ENCODE results near the gene NOP16. TPM values are rescaled to one million over a fixed set of nuclear protein-coding genes. Genes with fewer than 3 reads are reported as not detected.

NOP16 gene
- total RNA-seq, 4 donors from 2014 or later, result 7.5 to 8.4 (median 8.2) TPM

- H3K4me1 ChIP-seq, result no peaks in the 10 kb centered on the region
- TF ChIP-seq POLR2A (IDR thresholded peaks at IDR 0.05), result no peak
- TF ChIP-seq, protein P1, sequence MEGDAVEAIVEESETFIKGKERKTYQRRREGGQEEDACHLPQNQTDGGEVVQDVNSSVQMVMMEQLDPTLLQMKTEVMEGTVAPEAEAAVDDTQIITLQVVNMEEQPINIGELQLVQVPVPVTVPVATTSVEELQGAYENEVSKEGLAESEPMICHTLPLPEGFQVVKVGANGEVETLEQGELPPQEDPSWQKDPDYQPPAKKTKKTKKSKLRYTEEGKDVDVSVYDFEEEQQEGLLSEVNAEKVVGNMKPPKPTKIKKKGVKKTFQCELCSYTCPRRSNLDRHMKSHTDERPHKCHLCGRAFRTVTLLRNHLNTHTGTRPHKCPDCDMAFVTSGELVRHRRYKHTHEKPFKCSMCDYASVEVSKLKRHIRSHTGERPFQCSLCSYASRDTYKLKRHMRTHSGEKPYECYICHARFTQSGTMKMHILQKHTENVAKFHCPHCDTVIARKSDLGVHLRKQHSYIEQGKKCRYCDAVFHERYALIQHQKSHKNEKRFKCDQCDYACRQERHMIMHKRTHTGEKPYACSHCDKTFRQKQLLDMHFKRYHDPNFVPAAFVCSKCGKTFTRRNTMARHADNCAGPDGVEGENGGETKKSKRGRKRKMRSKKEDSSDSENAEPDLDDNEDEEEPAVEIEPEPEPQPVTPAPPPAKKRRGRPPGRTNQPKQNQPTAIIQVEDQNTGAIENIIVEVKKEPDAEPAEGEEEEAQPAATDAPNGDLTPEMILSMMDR (IDR thresholded peaks at IDR 0.05), result no peak
- peaks cover 0 to 79% (median 0%) of the 10 kb centered on the region in 3 donors for H3K36me3 ChIP-seq
- H3K27ac ChIP-seq, result no peak overlapping the region
- no peak for DNase-seq
- H3K4me3 ChIP-seq, result no peak overlapping the region
- no peaks in the 10 kb centered on the region for H3K9me3 ChIP-seq
- no peaks in the 10 kb centered on the region for H3K27me3 ChIP-seq
Observed at GRCh38 chr5:176353533-176353932, 34.9 kb downstream of the NOP16 start.

DNA sequence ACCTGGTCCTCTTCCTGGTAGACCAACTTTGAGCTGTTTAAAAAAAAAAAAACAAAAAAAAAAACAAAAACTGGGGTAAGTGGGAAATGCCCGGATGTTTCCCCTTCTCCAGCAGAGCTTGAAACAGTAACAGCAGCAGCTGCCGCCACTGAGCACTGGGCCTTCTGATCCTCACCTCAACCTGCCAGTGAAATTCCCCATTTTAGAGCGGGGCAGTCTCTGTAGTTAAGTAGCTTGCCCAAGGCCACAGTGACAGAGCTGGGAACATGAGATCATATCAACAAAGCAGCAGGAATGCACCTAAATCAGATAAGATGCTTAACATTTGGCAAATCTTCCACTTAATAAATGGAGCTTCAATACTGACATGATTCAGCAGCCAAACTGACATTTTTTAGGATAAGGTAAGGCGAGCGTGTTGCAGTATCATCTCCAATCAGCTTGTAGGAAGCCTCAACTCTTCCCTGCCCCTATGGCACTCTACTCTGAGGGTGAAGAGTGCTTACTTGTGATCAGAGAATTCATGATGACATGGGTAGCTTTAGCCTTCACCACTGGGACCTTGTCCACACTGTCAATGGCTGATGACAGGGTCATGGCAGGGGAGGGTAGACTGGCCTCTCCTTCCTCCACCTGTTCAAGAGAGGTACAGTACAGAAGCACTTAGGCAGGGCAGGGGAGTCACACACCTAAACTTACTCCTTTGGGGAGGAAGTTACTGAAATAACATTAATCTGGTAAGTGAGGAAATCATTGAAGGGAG lies 36.1 kb downstream of the NOP16 start:
- Histone ChIP-seq H3K36me3 (peaks cover 0 to 83% (median 0%) of the 10 kb centered on the region in 3 donors), H3K4me3 (no peak overlapping the region), H3K27ac (no peak overlapping the region), H3K27me3 (no peaks in the 10 kb centered on the region), H3K9me3 (no peaks in the 10 kb centered on the region), H3K4me1 (no peaks in the 10 kb centered on the region)
- TF ChIP-seq, protein P1 (IDR thresholded peaks at IDR 0.05), result no peak
- TF ChIP-seq POLR2A (IDR thresholded peaks at IDR 0.05), result no peak
- DNase-seq, result no peak

- H3K36me3 ChIP-seq, result peaks cover 0 to 96% (median 0%) of the 10 kb centered on the region in 3 donors
Observed at GRCh38 chr5:176350416-176350815, 38.0 kb downstream of the NOP16 start.

GRCh38 chr5:176342766-176343458 lies 45.5 kb downstream of the NOP16 start:
- Histone ChIP-seq H3K4me3 (no peak overlapping the region), H3K36me3 (peaks cover 0 to 53% (median 0%) of the 10 kb centered on the region in 3 donors), H3K27me3 (no peaks in the 10 kb centered on the region), H3K27ac (no peak overlapping the region), H3K4me1 (no peaks in the 10 kb centered on the region), H3K9me3 (no peaks in the 10 kb centered on the region)
- no peak for DNase-seq
- TF ChIP-seq, protein P1 (IDR thresholded peaks at IDR 0.05), result no peak
- TF ChIP-seq POLR2A (IDR thresholded peaks at IDR 0.05), result no peak

More at GRCh38 chr5:176350416-176350815, 38.0 kb downstream of the NOP16 start:
- Histone ChIP-seq H3K27me3 (no peaks in the 10 kb centered on the region), H3K4me3 (no peak overlapping the region), H3K4me1 (no peaks in the 10 kb centered on the region), H3K27ac (no peak overlapping the region), H3K9me3 (no peaks in the 10 kb centered on the region)
- TF ChIP-seq, protein P1 (IDR thresholded peaks at IDR 0.05), result no peak
- TF ChIP-seq POLR2A (IDR thresholded peaks at IDR 0.05), result no peak
- DNase-seq, result no peak

DNA sequence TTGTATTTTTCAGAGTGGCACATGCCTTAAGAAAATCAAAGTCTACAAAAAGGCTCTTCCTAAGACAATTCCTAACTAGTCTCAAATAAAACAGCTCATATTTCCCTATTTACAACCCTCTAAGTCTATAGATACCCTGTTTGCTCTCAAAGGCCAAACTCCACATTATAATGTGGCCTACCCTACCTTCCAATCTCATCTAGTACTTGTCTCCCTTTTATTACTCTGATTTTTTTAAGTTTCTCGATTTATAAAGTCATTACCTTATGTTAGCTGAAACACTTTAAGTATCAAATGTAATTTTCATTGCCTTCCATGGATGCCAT lies 46.3 kb downstream of the NOP16 start:
- Histone ChIP-seq H3K27ac (peak overlapping the region in 1 of 4 donors; percentile 22), H3K4me3 (no peak overlapping the region), H3K36me3 (peaks cover 0 to 53% (median 0%) of the 10 kb centered on the region in 3 donors), H3K4me1 (no peaks in the 10 kb centered on the region), H3K27me3 (no peaks in the 10 kb centered on the region), H3K9me3 (no peaks in the 10 kb centered on the region)
- no peak for TF ChIP-seq POLR2A (IDR thresholded peaks at IDR 0.05)
- TF ChIP-seq, protein P1 (IDR thresholded peaks at IDR 0.05), result no peak
- no peak for DNase-seq

Data from Peyer's patch (tissue), 4 donors.